Neural progenitor cell (in vitro differentiated cells): ENCODE measurements around the gene ZNF280D. TPM values are rescaled to one million over a fixed set of nuclear protein-coding genes. Genes with fewer than 3 reads are reported as not detected.
"Not testable (repeated sequence)": the region's sequence is repeated elsewhere in the genome, so short reads cannot be mapped to it uniquely, and the experiment has no call there.

ENCODE experiments used
- DNase-seq: peaks from one replicate; pipeline ENCODE4 v3.0.0-alpha.2; 2016; ENCODE audit warnings: low spot score
- H2AFZ ChIP-seq: fragments of 200-600 bp; sonication (generic); replicated peaks from 2 replicates; pipeline ENCODE4 v1.6.1; 2016; ENCODE audit warnings: antibody characterized with exemption
- H3F3A ChIP-seq: fragments of 200-600 bp; sonication (generic); 2 replicates; pipeline ENCODE4 v1.6.1; 2016; ENCODE audit warnings: antibody characterized with exemption, low read depth
- H3K27ac ChIP-seq: fragments of 200-600 bp; sonication (generic); 2 replicates; pipeline ENCODE4 v1.5.1; 2016; ENCODE audit warnings: mild to moderate bottlenecking
- H3K27me3 ChIP-seq: fragments of 200-600 bp; sonication (generic); 2 replicates; pipeline ENCODE4 v1.6.1; 2016; ENCODE audit warnings: mild to moderate bottlenecking, moderate library complexity
- H3K36me3 ChIP-seq: fragments of 200-600 bp; sonication (generic); 2 replicates; pipeline ENCODE4 v1.5.1; 2016
- H3K4me1 ChIP-seq: fragments of 200-600 bp; sonication (generic); 2 replicates; pipeline ENCODE4 v1.6.1; 2016; ENCODE audit warnings: mixed run types
- H3K4me2 ChIP-seq: fragments of 200-600 bp; sonication (generic); 2 replicates; pipeline ENCODE4 v1.6.1; 2016
- H3K4me3 ChIP-seq: fragments of 200-600 bp; sonication (generic); 2 replicates; pipeline ENCODE4 v1.5.1; 2016
- H3K79me2 ChIP-seq: fragments of 200-600 bp; sonication (generic); 2 replicates; pipeline ENCODE4 v1.6.1; 2016; ENCODE audit warnings: low read depth
- H3K9ac ChIP-seq: fragments of 200-600 bp; sonication (generic); 2 replicates; pipeline ENCODE4 v1.6.1; 2016
- H3K9me3 ChIP-seq: fragments of 200-600 bp; sonication (generic); 2 replicates; pipeline ENCODE4 v1.5.1; 2016; ENCODE audit warnings: low read depth
- H4K20me1 ChIP-seq: fragments of 200-600 bp; sonication (generic); 2 replicates; pipeline ENCODE4 v1.6.1; 2016; ENCODE audit warnings: low read depth
- H3K27ac Mint-ChIP-seq: 3 replicates; pipeline ENCODE4 v1.8.0; 2021; ENCODE audit warnings: mixed read lengths
- H3K27me3 Mint-ChIP-seq: 2 replicates; pipeline ENCODE4 v1.8.0; 2022; ENCODE audit warnings: low read depth, mild to moderate bottlenecking, inconsistent platforms, moderate library complexity, mixed read lengths; ENCODE audit not compliant: insufficient read depth
- H3K36me3 Mint-ChIP-seq: 3 replicates; pipeline ENCODE4 v1.8.0; 2021; ENCODE audit warnings: mixed read lengths
- H3K4me1 Mint-ChIP-seq: 3 replicates; pipeline ENCODE4 v1.8.0; 2021; ENCODE audit warnings: mixed read lengths
- H3K4me3 Mint-ChIP-seq: 3 replicates; pipeline ENCODE4 v1.8.0; 2021; ENCODE audit warnings: mild to moderate bottlenecking, moderate library complexity, mixed read lengths
- H3K9me3 Mint-ChIP-seq: 3 replicates; pipeline ENCODE4 v1.8.0; 2020; ENCODE audit warnings: mixed read lengths
- CTCF ChIP-seq: fragments of 200-600 bp; sonication (generic); IDR thresholded peaks from 2 replicates; pipeline ENCODE4 v1.5.1; 2017; ENCODE audit warnings: antibody characterized with exemption, mild to moderate bottlenecking
- EZH2 ChIP-seq: fragments of 200-600 bp; sonication (generic); IDR thresholded peaks from 2 replicates; pipeline ENCODE4 v1.6.1; 2017; ENCODE audit warnings: antibody characterized with exemption, mild to moderate bottlenecking, moderate library complexity
- EZH2phosphoT487 ChIP-seq: fragments of 200-600 bp; sonication (generic); IDR thresholded peaks from 2 replicates; pipeline ENCODE4 v1.6.1; 2017; ENCODE audit warnings: antibody characterized with exemption
- total RNA-seq: library from RNA; depleted of rRNA; stranded (reverse); fragments of >200 nt; gene quantifications from 2 replicates; pipeline ENCODE4 v1.2.3, GENCODE V29; 2015; ENCODE audit warnings: low replicate concordance

Gene ZNF280D
- total RNA-seq, 1 donor from 2014 or later, result 9.9 TPM

- Histone ChIP-seq H3K4me3 (no peak overlapping the region), H3K27ac (no peak overlapping the region), H3K9me3 (no peaks in the 10 kb centered on the region), H3K36me3 (no peaks in the 10 kb centered on the region), H2AFZ (no peak overlapping the region), H3K4me2 (peak overlapping the region; percentile 5), H3K27me3 (no peaks in the 10 kb centered on the region), H4K20me1 (no peaks in the 10 kb centered on the region), H3F3A (no peaks in the 10 kb centered on the region), H3K79me2 (no peaks in the 10 kb centered on the region), H3K4me1 (peaks cover 11% of the 10 kb centered on the region), H3K9ac (no peak overlapping the region)
- H3K9me3 Mint-ChIP-seq, result no peaks in the 10 kb centered on the region
- peak overlapping the region; percentile 26 for H3K27ac Mint-ChIP-seq
- no peaks in the 10 kb centered on the region for H3K27me3 Mint-ChIP-seq
- peaks cover 5% of the 10 kb centered on the region for H3K4me1 Mint-ChIP-seq
- TF ChIP-seq CTCF, result no peak
- TF ChIP-seq EZH2phosphoT487, result no peak
- TF ChIP-seq EZH2, result no peak
- no peaks in the 10 kb centered on the region for H3K36me3 Mint-ChIP-seq
- no peak overlapping the region for H3K4me3 Mint-ChIP-seq
- DNase-seq, result peak; percentile 29
Observed at GRCh38 chr15:56718560-56718959, 14.7 kb downstream of the ZNF280D start.

- H3K79me2 ChIP-seq, result no peaks in the 10 kb centered on the region
- Mint-ChIP-seq H3K4me1 (peaks cover 5% of the 10 kb centered on the region), H3K4me3 (no peak overlapping the region), H3K36me3 (no peaks in the 10 kb centered on the region), H3K27ac (no peak overlapping the region), H3K27me3 (no peaks in the 10 kb centered on the region), H3K9me3 (no peaks in the 10 kb centered on the region)
- no peak overlapping the region for H3K9ac ChIP-seq
- H3K4me1 ChIP-seq, result peaks cover 11% of the 10 kb centered on the region
- H3K9me3 ChIP-seq, result no peaks in the 10 kb centered on the region
- H3K27me3 ChIP-seq, result no peaks in the 10 kb centered on the region
- H3K27ac ChIP-seq, result no peak overlapping the region
- no peak overlapping the region for H2AFZ ChIP-seq
- H4K20me1 ChIP-seq, result no peaks in the 10 kb centered on the region
- no peak for TF ChIP-seq CTCF
- TF ChIP-seq EZH2, result no peak
- no peak for TF ChIP-seq EZH2phosphoT487
- DNase-seq, result no peak
- H3F3A ChIP-seq, result no peaks in the 10 kb centered on the region
- no peak overlapping the region for H3K4me3 ChIP-seq
- H3K4me2 ChIP-seq, result no peak overlapping the region
- H3K36me3 ChIP-seq, result no peaks in the 10 kb centered on the region
Observed at GRCh38 chr15:56716334-56716733, 17.0 kb downstream of the ZNF280D start.

GRCh38 chr15:56715220-56715619 is 18.1 kb downstream of the ZNF280D start:
- Histone ChIP-seq H4K20me1 (no peaks in the 10 kb centered on the region), H3K79me2 (no peaks in the 10 kb centered on the region), H3K27ac (no peak overlapping the region), H3K4me2 (no peak overlapping the region), H3F3A (no peaks in the 10 kb centered on the region), H2AFZ (no peak overlapping the region), H3K4me3 (no peak overlapping the region), H3K27me3 (no peaks in the 10 kb centered on the region), H3K36me3 (no peaks in the 10 kb centered on the region), H3K9ac (no peak overlapping the region), H3K4me1 (peaks cover 11% of the 10 kb centered on the region), H3K9me3 (no peaks in the 10 kb centered on the region)
- TF ChIP-seq CTCF, result no peak
- TF ChIP-seq EZH2, result no peak
- no peak for TF ChIP-seq EZH2phosphoT487
- H3K27me3 Mint-ChIP-seq, result no peaks in the 10 kb centered on the region
- peaks cover 5% of the 10 kb centered on the region for H3K4me1 Mint-ChIP-seq
- no peaks in the 10 kb centered on the region for H3K36me3 Mint-ChIP-seq
- H3K4me3 Mint-ChIP-seq, result no peak overlapping the region
- DNase-seq, result no peak
- no peaks in the 10 kb centered on the region for H3K9me3 Mint-ChIP-seq
- no peak overlapping the region for H3K27ac Mint-ChIP-seq

- H3K27me3 Mint-ChIP-seq, H3K4me3 Mint-ChIP-seq, H3K9me3 ChIP-seq, H4K20me1 ChIP-seq, H3K36me3 ChIP-seq, H2AFZ ChIP-seq, H3K27me3 ChIP-seq, H3K79me2 ChIP-seq, H3K4me1 Mint-ChIP-seq, H3K4me1 ChIP-seq, H3K9ac ChIP-seq, H3K4me2 ChIP-seq, H3F3A ChIP-seq, H3K27ac Mint-ChIP-seq, H3K36me3 Mint-ChIP-seq, H3K9me3 Mint-ChIP-seq, H3K4me3 ChIP-seq, DNase-seq, H3K27ac ChIP-seq: not testable (repeated sequence)
Observed at GRCh38 chr15:56709502-56709901, 23.8 kb downstream of the ZNF280D start.
